Coronary artery (tissue), 2 donors: Measurements from ENCODE around the gene OR1J1.

Experiments used
- DNase-seq: peaks from one replicate; pipeline ENCODE4 v3.0.0-alpha.2; 2017; ENCODE audit warnings: low spot score
- H3K27ac ChIP-seq, 2 donors: fragments of 200-600 bp; sonication (generic); one replicate each; pipeline ENCODE4 v1.5.1; 2016 to 2019
- H3K4me3 ChIP-seq: fragments of 200-600 bp; sonication (generic); 2 replicates; pipeline ENCODE4 v1.5.1; 2016; ENCODE audit warnings: mild to moderate bottlenecking, moderate library complexity
- CTCF ChIP-seq: fragments of 200-600 bp; sonication (generic); IDR thresholded peaks from one replicate; pipeline ENCODE4 v1.5.1; 2019; ENCODE audit warnings: antibody characterized with exemption

OR1J1 gene, protein sequence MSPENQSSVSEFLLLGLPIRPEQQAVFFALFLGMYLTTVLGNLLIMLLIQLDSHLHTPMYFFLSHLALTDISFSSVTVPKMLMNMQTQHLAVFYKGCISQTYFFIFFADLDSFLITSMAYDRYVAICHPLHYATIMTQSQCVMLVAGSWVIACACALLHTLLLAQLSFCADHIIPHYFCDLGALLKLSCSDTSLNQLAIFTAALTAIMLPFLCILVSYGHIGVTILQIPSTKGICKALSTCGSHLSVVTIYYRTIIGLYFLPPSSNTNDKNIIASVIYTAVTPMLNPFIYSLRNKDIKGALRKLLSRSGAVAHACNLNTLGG

DNA sequence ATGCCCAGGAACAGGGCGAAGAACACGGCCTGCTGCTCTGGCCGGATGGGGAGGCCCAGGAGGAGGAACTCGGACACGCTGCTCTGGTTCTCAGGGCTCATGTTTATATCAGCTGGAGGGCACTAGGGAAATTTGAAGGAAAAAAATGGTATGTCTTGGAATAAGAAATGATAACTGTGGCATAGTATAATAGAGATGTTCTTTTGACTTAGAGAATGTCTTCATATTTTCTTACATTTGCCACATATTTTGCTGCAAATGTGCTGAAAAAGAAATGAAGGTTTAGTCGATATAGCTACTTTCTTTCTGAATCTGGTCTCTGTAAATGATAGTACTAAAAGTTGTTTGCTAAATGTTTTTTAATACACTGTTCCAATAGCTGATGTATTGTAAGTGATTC, at the start of gene OR1J1:
Gene OR1J1 (minus strand): TSS at position 101 of the 400 bp plus-strand sequence. CDS start 0 bp downstream, at position 101.
- no peak within 1 kb of the TSS for H3K27ac ChIP-seq
- no peak for DNase-seq
- no peak within 1 kb of the TSS for H3K4me3 ChIP-seq
- TF ChIP-seq CTCF: no peak

GRCh38 chr9:122527193-122527592, 49.5 kb upstream of the OR1J1 start, which contains the start of gene OR1N1:
Gene OR1N1, minus strand, starts transcription at chr9:122527293. Its CDS starts 0 bp downstream, at chr9:122527293.
- no peak for DNase-seq
- Histone ChIP-seq H3K4me3 (no peak within 1 kb of the TSS), H3K27ac (no peak within 1 kb of the TSS)
- TF ChIP-seq CTCF: no peak

- Histone ChIP-seq H3K4me3 (no peak overlapping the region), H3K27ac (no peak overlapping the region)
- DNase-seq: no peak
- TF ChIP-seq CTCF: no peak
Observed at GRCh38 chr9:122526602-122527001, 48.9 kb upstream of the OR1J1 start.

- no peak for DNase-seq
- Histone ChIP-seq H3K27ac (no peak overlapping the region), H3K4me3 (no peak overlapping the region)
- TF ChIP-seq CTCF: no peak
Observed at GRCh38 chr9:122519376-122519775, 41.6 kb upstream of the OR1J1 start.

- no peak for TF ChIP-seq CTCF
- no peak within 1 kb of the TSS for H3K27ac ChIP-seq
- no peak within 1 kb of the TSS for H3K4me3 ChIP-seq
- no peak for DNase-seq
Observed at GRCh38 chr9:122518841-122519240, 41.1 kb upstream of the OR1J1 start, which contains the start of gene OR1J4. Gene OR1J4, plus strand, starts transcription at chr9:122519141. Its CDS starts 0 bp downstream, at chr9:122519141.

DNA sequence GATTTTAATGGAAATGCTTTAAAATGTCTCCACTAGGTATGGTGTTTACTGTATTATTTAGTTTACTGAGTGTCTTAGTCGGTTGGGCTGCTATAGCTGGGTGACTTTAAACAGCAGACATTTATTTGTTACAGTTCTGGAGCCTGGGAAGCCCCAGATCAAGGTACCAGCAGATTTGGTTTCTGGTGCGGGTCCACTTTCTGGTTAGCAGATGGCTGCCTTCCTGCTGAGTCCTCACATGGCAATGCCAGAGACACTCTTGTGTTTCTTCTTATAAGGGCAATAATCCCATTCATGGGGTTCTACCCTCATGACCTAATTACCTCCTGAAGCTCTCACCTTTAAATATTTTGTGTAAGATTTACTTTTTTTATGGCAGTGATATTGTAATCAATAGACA, 40.5 kb upstream of the OR1J1 start:
- Histone ChIP-seq H3K27ac (no peak overlapping the region), H3K4me3 (no peak overlapping the region)
- no peak for DNase-seq
- TF ChIP-seq CTCF: no peak

GRCh38 chr9:122510502-122510901, 32.8 kb upstream of the OR1J1 start, which contains the start of gene OR1J2:
Gene OR1J2, plus strand, starts transcription at chr9:122510802. Its CDS starts 0 bp downstream, at chr9:122510802.
- Histone ChIP-seq H3K4me3 (no peak within 1 kb of the TSS), H3K27ac (no peak within 1 kb of the TSS)
- no peak for DNase-seq
- no peak for TF ChIP-seq CTCF
